IMR-90 (cell line): Measurements from ENCODE around the gene MAB21L2. TPM values are rescaled to one million over a fixed set of nuclear protein-coding genes. Genes with fewer than 3 reads are reported as not detected.

Source experiments
- ATAC-seq: fragments of 200-7000 bp; cut with Tn5 transposase; 2 replicates; pipeline ENCODE4 v1.9.1; 2020; ENCODE audit warnings: low read depth, mild to moderate bottlenecking, moderate library complexity
- BruUV-seq: library from RNA; stranded (reverse); fragments of 400-500 nt; replicated peaks from 2 replicates; lab custom pipeline; 2021; lab: Mats Ljungman, UMichigan
- CTCF ChIA-PET: fragments of 300-600 bp; formaldehyde crosslinking; extraction: SDS; loops from one replicate; lab custom pipeline; 2021; ENCODE audit warnings: antibody characterized with exemption; lab: Yijun Ruan, JAX
- POLR2A ChIA-PET: fragments of 300-600 bp; sonication (Branson Sonifier 250); formaldehyde crosslinking; loops from one replicate; lab custom pipeline; 2022; ENCODE audit warnings: antibody characterized with exemption; ENCODE audit not compliant: unreplicated experiment; lab: Charles Lee
- DNase-seq: peaks from one replicate; pipeline ENCODE4 v3.0.0; 2013
- H2AFZ ChIP-seq: replicated peaks from 2 replicates; pipeline ENCODE3; 2013; ENCODE audit warnings: low read length, mild to moderate bottlenecking; ENCODE audit not compliant: poor library complexity
- H2AK5ac ChIP-seq: 2 replicates; pipeline ENCODE4 v1.6.1; 2013; ENCODE audit warnings: low read depth, low read length, inconsistent platforms
- H2AK9ac ChIP-seq: replicated peaks from 2 replicates; pipeline ENCODE3; 2013; ENCODE audit warnings: mild to moderate bottlenecking, low read depth, low read length, moderate library complexity; ENCODE audit not compliant: poor library complexity
- H2BK120ac ChIP-seq: 2 replicates; pipeline ENCODE4 v1.6.1; 2013; ENCODE audit warnings: low read depth, low read length, inconsistent platforms
- H2BK15ac ChIP-seq: 3 replicates; pipeline ENCODE4 v1.6.1; 2013; ENCODE audit warnings: low read depth, low read length, inconsistent platforms
- H2BK20ac ChIP-seq: 2 replicates; pipeline ENCODE4 v1.6.1; 2013; ENCODE audit warnings: low read depth, mild to moderate bottlenecking, inconsistent platforms, low read length, moderate library complexity
- H2BK5ac ChIP-seq: 2 replicates; pipeline ENCODE4 v1.6.1; 2013; ENCODE audit warnings: mild to moderate bottlenecking, low read depth, low read length, inconsistent platforms; ENCODE audit not compliant: poor library complexity, severe bottlenecking
- H3K14ac ChIP-seq: replicated peaks from 2 replicates; pipeline ENCODE4 v1.6.1; 2013; ENCODE audit warnings: low read depth, low read length, inconsistent platforms
- H3K18ac ChIP-seq: 2 replicates; pipeline ENCODE4 v1.6.1; 2013; ENCODE audit warnings: low read depth, low read length, control low read depth
- H3K23ac ChIP-seq: 2 replicates; pipeline ENCODE4 v1.6.1; 2013; ENCODE audit warnings: low read depth, low read length, inconsistent platforms
- H3K27ac ChIP-seq: 2 replicates; pipeline ENCODE4 v1.5.1; 2013; ENCODE audit warnings: mild to moderate bottlenecking, control low read depth, low read length; ENCODE audit not compliant: insufficient read depth
- H3K27me3 ChIP-seq: 2 replicates; pipeline ENCODE4 v1.6.1; 2013; ENCODE audit warnings: low read length; ENCODE audit not compliant: control insufficient read depth, insufficient read depth
- H3K36me3 ChIP-seq: 2 replicates; pipeline ENCODE4 v1.6.1; 2013; ENCODE audit warnings: low read length, mixed read lengths; ENCODE audit not compliant: control insufficient read depth, insufficient read depth
- H3K4ac ChIP-seq: 2 replicates; pipeline ENCODE4 v1.6.1; 2013; ENCODE audit warnings: low read depth, low read length, inconsistent platforms
- H3K4me1 ChIP-seq: 2 replicates; pipeline ENCODE4 v1.6.1; 2013; ENCODE audit warnings: low read length, mixed read lengths; ENCODE audit not compliant: control insufficient read depth, insufficient read depth
- H3K4me2 ChIP-seq: 2 replicates; pipeline ENCODE4 v1.6.1; 2013; ENCODE audit warnings: low read depth, mild to moderate bottlenecking, control low read depth, low read length, moderate library complexity
- H3K4me3 ChIP-seq: 2 replicates; pipeline ENCODE4 v1.5.1; 2013; ENCODE audit warnings: low read depth, mild to moderate bottlenecking, control low read depth, low read length, moderate library complexity; ENCODE audit not compliant: insufficient read depth
- H3K56ac ChIP-seq: 2 replicates; pipeline ENCODE4 v1.6.1; 2013; ENCODE audit warnings: low read length, inconsistent platforms; ENCODE audit not compliant: insufficient read depth; ENCODE audit errors: extremely low read depth
- H3K79me1 ChIP-seq, 2 experiments: 2 replicates each; pipeline ENCODE4 v1.6.1; 2013; ENCODE audit warnings: low read length in 2 of 2, inconsistent platforms in 1 of 2, low read depth in 1 of 2
- H3K9ac ChIP-seq: 2 replicates; pipeline ENCODE4 v1.6.1; 2013; ENCODE audit warnings: low read depth, low read length, control low read depth
- H3K9me1 ChIP-seq: 2 replicates; pipeline ENCODE4 v1.6.1; 2013; ENCODE audit warnings: low read length, inconsistent platforms; ENCODE audit not compliant: insufficient read depth
- H3K9me3 ChIP-seq: 2 replicates; pipeline ENCODE4 v1.6.1; 2013; ENCODE audit warnings: low read length; ENCODE audit not compliant: control insufficient read depth, insufficient read depth
- H4K20me1 ChIP-seq: 2 replicates; pipeline ENCODE4 v1.6.1; 2013; ENCODE audit warnings: low read length, inconsistent platforms; ENCODE audit not compliant: insufficient read depth
- H4K5ac ChIP-seq: 2 replicates; pipeline ENCODE4 v1.6.1; 2013; ENCODE audit warnings: mild to moderate bottlenecking, low read depth, low read length, control low read depth
- H4K8ac ChIP-seq, 2 experiments: 2 replicates each; pipeline ENCODE4 v1.6.1; 2013; ENCODE audit warnings: low read depth in 2 of 2, low read length in 2 of 2, control low read depth in 1 of 2, inconsistent platforms in 1 of 2
- H4K91ac ChIP-seq: 2 replicates; pipeline ENCODE4 v1.6.1; 2013; ENCODE audit warnings: low read depth, low read length, inconsistent platforms; ENCODE audit not compliant: insufficient read depth
- CEBPB ChIP-seq: IDR thresholded peaks from 2 replicates; pipeline ENCODE4 v1.6.1; 2012; ENCODE audit warnings: low read depth, low read length, improper control_type of control experiment
- CHD1 ChIP-seq: IDR thresholded peaks from 2 replicates; pipeline ENCODE4 v1.6.1; 2012; ENCODE audit warnings: low read depth, low read length, improper control_type of control experiment
- ELK1 ChIP-seq: fragments of 150-350 bp; IDR thresholded peaks from 2 replicates; pipeline ENCODE4 v1.6.1; 2016; ENCODE audit warnings: low read depth, mild to moderate bottlenecking, low read length, moderate library complexity, borderline replicate concordance
- FOS ChIP-seq: fragments of 150-350 bp; IDR thresholded peaks from 2 replicates; pipeline ENCODE4 v1.6.1; 2016; ENCODE audit warnings: low read depth, low read length
- MAFK ChIP-seq: IDR thresholded peaks from 2 replicates; pipeline ENCODE4 v1.6.1; 2012; ENCODE audit warnings: low read depth, low read length, improper control_type of control experiment
- MAZ ChIP-seq: IDR thresholded peaks from 2 replicates; pipeline ENCODE4 v1.6.1; 2012; ENCODE audit warnings: low read depth, mild to moderate bottlenecking, low read length, improper control_type of control experiment, moderate library complexity, borderline replicate concordance
- NFE2L2 ChIP-seq: fragments of 150-350 bp; IDR thresholded peaks from 2 replicates; pipeline ENCODE4 v1.6.1; 2016; ENCODE audit warnings: low read depth, mild to moderate bottlenecking, low read length
- RAD21 ChIP-seq: IDR thresholded peaks from 2 replicates; pipeline ENCODE4 v1.6.1; 2012; ENCODE audit warnings: low read length, improper control_type of control experiment
- RFX5 ChIP-seq: IDR thresholded peaks from 2 replicates; pipeline ENCODE4 v1.8.0; 2012; ENCODE audit warnings: low read depth, mild to moderate bottlenecking, low read length, moderate library complexity
- USF2 ChIP-seq: fragments of 150-350 bp; IDR thresholded peaks from 2 replicates; pipeline ENCODE4 v1.6.1; 2017; ENCODE audit warnings: mild to moderate bottlenecking, antibody characterized with exemption, low read length, low read depth
- WGBS, 2 experiments: methylation state at CpG; one replicate each; pipeline versions ENCODE4 v1.1.5 to v1.1.7; 2013; ENCODE audit warnings: missing lambda C conversion rate in 2 of 2; ENCODE audit not compliant: insufficient read length in 1 of 2; ENCODE audit errors: extremely low coverage in 2 of 2; 5-methylcytosine and 5-hydroxymethylcytosine counted together
- dilution Hi-C: fragments of 300-500 bp; cut with HindIII; formaldehyde crosslinking; loops from one replicate; pipeline ENCODE4 v1.14.3; 2018; ENCODE audit warnings: low sequenced_read_pairs; ENCODE audit not compliant: unreplicated experiment
- in situ Hi-C: fragments of 300-500 bp; cut with MboI; formaldehyde crosslinking; loops from 3 replicates; pipeline ENCODE4 v1.14.3; 2019; ENCODE audit warnings: low sequenced_read_pairs, inconsistent platforms, mixed read lengths
- intact Hi-C: fragments of 100-400 bp; cut with micrococcal nuclease; formaldehyde crosslinking; loops from 2 replicates; pipeline ENCODE4 v1.10.0; 2022
- polyA plus RNA-seq, 3 experiments: library from polyadenylated mRNA; depleted of rRNA; stranded (reverse); fragments of >200 nt; gene quantifications; 2 replicates each; pipeline ENCODE4 v1.2.3, GENCODE V29; 2012; ENCODE audit warnings: low replicate concordance in 1 of 3
- total RNA-seq: library from RNA; depleted of rRNA; stranded (reverse); fragments of >200 nt; gene quantifications from 2 replicates; pipeline ENCODE4 v1.2.3, GENCODE V29; 2012

Gene MAB21L2
- total and polyA plus RNA-seq, 2 of the 4 experiments (the other 2 are of a cell fraction), result 7.6 to 12.0 TPM

- H3K23ac ChIP-seq, result no peak overlapping the region
- peak; percentile 6 for DNase-seq
- no peak overlapping the region for H4K8ac ChIP-seq
- no peak overlapping the region for H4K91ac ChIP-seq
- TF ChIP-seq MAFK, result no peak
- TF ChIP-seq CEBPB, result no peak
- TF ChIP-seq ELK1, result no peak
- TF ChIP-seq RAD21, result no peak
- TF ChIP-seq MAZ, result no peak
- no peak for TF ChIP-seq FOS
- no peak for TF ChIP-seq CHD1
- no peak for TF ChIP-seq RFX5
- no peak for TF ChIP-seq USF2
- TF ChIP-seq NFE2L2, result no peak
- H2AK9ac ChIP-seq, result no peak overlapping the region
- H3K27me3 ChIP-seq, result no peaks in the 10 kb centered on the region
- no peaks in the 10 kb centered on the region for H3K79me1 ChIP-seq
- peak overlapping the region; percentile 55 for H3K4me2 ChIP-seq
- no peak overlapping the region for H3K14ac ChIP-seq
- H3K9ac ChIP-seq, result no peak overlapping the region
- no CpG with 5 or more reads among the region's 1 CpG for WGBS, 2 experiments
- no peak overlapping the region for H4K5ac ChIP-seq
- in situ Hi-C loops (no loop called here), intact Hi-C loops (no loop called here), dilution Hi-C loops (no loop called here)
- H4K20me1 ChIP-seq, result no peaks in the 10 kb centered on the region
- H3K4me1 ChIP-seq, result no peaks in the 10 kb centered on the region
- no peaks in the 10 kb centered on the region for H3K9me3 ChIP-seq
- no peak overlapping the region for H3K4ac ChIP-seq
- ChIA-PET POLR2A (no interaction called here), CTCF (no interaction called here)
- no peak overlapping the region for H2AFZ ChIP-seq
- no peak overlapping the region for H3K18ac ChIP-seq
- no peak overlapping the region for H2BK120ac ChIP-seq
- no peak overlapping the region for H2AK5ac ChIP-seq
- H2BK20ac ChIP-seq, result no peak overlapping the region
- H3K4me3 ChIP-seq, result no peak overlapping the region
- H3K56ac ChIP-seq, result no peak overlapping the region
- BruUV-seq, result no TSS peak
- H2BK5ac ChIP-seq, result no peak overlapping the region
- H3K27ac ChIP-seq, result no peak overlapping the region
- no peaks in the 10 kb centered on the region for H3K9me1 ChIP-seq
- H2BK15ac ChIP-seq, result no peak overlapping the region
- peak; percentile 11; the same call in 1 of the 2 replicates for ATAC-seq
- no peaks in the 10 kb centered on the region for H3K36me3 ChIP-seq
Measured at GRCh38 chr4:150619042-150619441, 37.1 kb downstream of the MAB21L2 start.
